IMR-90 (cell line): ENCODE data around the gene CHN2. TPM values are rescaled to one million over a fixed set of nuclear protein-coding genes. Genes with fewer than 3 reads are reported as not detected.

Source experiments
- ATAC-seq: fragments of 200-7000 bp; cut with Tn5 transposase; 2 replicates; pipeline ENCODE4 v1.9.1; 2020; ENCODE audit warnings: low read depth, mild to moderate bottlenecking, moderate library complexity
- BruUV-seq: library from RNA; stranded (reverse); fragments of 400-500 nt; replicated peaks from 2 replicates; lab custom pipeline; 2021; lab: Mats Ljungman, UMichigan
- CTCF ChIA-PET: fragments of 300-600 bp; formaldehyde crosslinking; extraction: SDS; loops from one replicate; lab custom pipeline; 2021; ENCODE audit warnings: antibody characterized with exemption; lab: Yijun Ruan, JAX
- POLR2A ChIA-PET: fragments of 300-600 bp; sonication (Branson Sonifier 250); formaldehyde crosslinking; loops from one replicate; lab custom pipeline; 2022; ENCODE audit warnings: antibody characterized with exemption; ENCODE audit not compliant: unreplicated experiment; lab: Charles Lee
- DNase-seq: peaks from one replicate; pipeline ENCODE4 v3.0.0; 2013
- H2AFZ ChIP-seq: replicated peaks from 2 replicates; pipeline ENCODE3; 2013; ENCODE audit warnings: low read length, mild to moderate bottlenecking; ENCODE audit not compliant: poor library complexity
- H2AK5ac ChIP-seq: 2 replicates; pipeline ENCODE4 v1.6.1; 2013; ENCODE audit warnings: low read depth, low read length, inconsistent platforms
- H2AK9ac ChIP-seq: replicated peaks from 2 replicates; pipeline ENCODE3; 2013; ENCODE audit warnings: mild to moderate bottlenecking, low read depth, low read length, moderate library complexity; ENCODE audit not compliant: poor library complexity
- H2BK120ac ChIP-seq: 2 replicates; pipeline ENCODE4 v1.6.1; 2013; ENCODE audit warnings: low read depth, low read length, inconsistent platforms
- H2BK15ac ChIP-seq: 3 replicates; pipeline ENCODE4 v1.6.1; 2013; ENCODE audit warnings: low read depth, low read length, inconsistent platforms
- H2BK20ac ChIP-seq: 2 replicates; pipeline ENCODE4 v1.6.1; 2013; ENCODE audit warnings: low read depth, mild to moderate bottlenecking, inconsistent platforms, low read length, moderate library complexity
- H2BK5ac ChIP-seq: 2 replicates; pipeline ENCODE4 v1.6.1; 2013; ENCODE audit warnings: mild to moderate bottlenecking, low read depth, low read length, inconsistent platforms; ENCODE audit not compliant: poor library complexity, severe bottlenecking
- H3K14ac ChIP-seq: replicated peaks from 2 replicates; pipeline ENCODE4 v1.6.1; 2013; ENCODE audit warnings: low read depth, low read length, inconsistent platforms
- H3K18ac ChIP-seq: 2 replicates; pipeline ENCODE4 v1.6.1; 2013; ENCODE audit warnings: low read depth, low read length, control low read depth
- H3K23ac ChIP-seq: 2 replicates; pipeline ENCODE4 v1.6.1; 2013; ENCODE audit warnings: low read depth, low read length, inconsistent platforms
- H3K27ac ChIP-seq: 2 replicates; pipeline ENCODE4 v1.5.1; 2013; ENCODE audit warnings: mild to moderate bottlenecking, control low read depth, low read length; ENCODE audit not compliant: insufficient read depth
- H3K27me3 ChIP-seq: 2 replicates; pipeline ENCODE4 v1.6.1; 2013; ENCODE audit warnings: low read length; ENCODE audit not compliant: control insufficient read depth, insufficient read depth
- H3K36me3 ChIP-seq: 2 replicates; pipeline ENCODE4 v1.6.1; 2013; ENCODE audit warnings: low read length, mixed read lengths; ENCODE audit not compliant: control insufficient read depth, insufficient read depth
- H3K4ac ChIP-seq: 2 replicates; pipeline ENCODE4 v1.6.1; 2013; ENCODE audit warnings: low read depth, low read length, inconsistent platforms
- H3K4me1 ChIP-seq: 2 replicates; pipeline ENCODE4 v1.6.1; 2013; ENCODE audit warnings: low read length, mixed read lengths; ENCODE audit not compliant: control insufficient read depth, insufficient read depth
- H3K4me2 ChIP-seq: 2 replicates; pipeline ENCODE4 v1.6.1; 2013; ENCODE audit warnings: low read depth, mild to moderate bottlenecking, control low read depth, low read length, moderate library complexity
- H3K4me3 ChIP-seq: 2 replicates; pipeline ENCODE4 v1.5.1; 2013; ENCODE audit warnings: low read depth, mild to moderate bottlenecking, control low read depth, low read length, moderate library complexity; ENCODE audit not compliant: insufficient read depth
- H3K56ac ChIP-seq: 2 replicates; pipeline ENCODE4 v1.6.1; 2013; ENCODE audit warnings: low read length, inconsistent platforms; ENCODE audit not compliant: insufficient read depth; ENCODE audit errors: extremely low read depth
- H3K79me1 ChIP-seq, 2 experiments: 2 replicates each; pipeline ENCODE4 v1.6.1; 2013; ENCODE audit warnings: low read length in 2 of 2, inconsistent platforms in 1 of 2, low read depth in 1 of 2
- H3K9ac ChIP-seq: 2 replicates; pipeline ENCODE4 v1.6.1; 2013; ENCODE audit warnings: low read depth, low read length, control low read depth
- H3K9me1 ChIP-seq: 2 replicates; pipeline ENCODE4 v1.6.1; 2013; ENCODE audit warnings: low read length, inconsistent platforms; ENCODE audit not compliant: insufficient read depth
- H3K9me3 ChIP-seq: 2 replicates; pipeline ENCODE4 v1.6.1; 2013; ENCODE audit warnings: low read length; ENCODE audit not compliant: control insufficient read depth, insufficient read depth
- H4K20me1 ChIP-seq: 2 replicates; pipeline ENCODE4 v1.6.1; 2013; ENCODE audit warnings: low read length, inconsistent platforms; ENCODE audit not compliant: insufficient read depth
- H4K5ac ChIP-seq: 2 replicates; pipeline ENCODE4 v1.6.1; 2013; ENCODE audit warnings: mild to moderate bottlenecking, low read depth, low read length, control low read depth
- H4K8ac ChIP-seq, 2 experiments: 2 replicates each; pipeline ENCODE4 v1.6.1; 2013; ENCODE audit warnings: low read depth in 2 of 2, low read length in 2 of 2, control low read depth in 1 of 2, inconsistent platforms in 1 of 2
- H4K91ac ChIP-seq: 2 replicates; pipeline ENCODE4 v1.6.1; 2013; ENCODE audit warnings: low read depth, low read length, inconsistent platforms; ENCODE audit not compliant: insufficient read depth
- BHLHE40 ChIP-seq: fragments of 150-350 bp; IDR thresholded peaks from 2 replicates; pipeline ENCODE4 v1.6.1; 2016; ENCODE audit warnings: mild to moderate bottlenecking, low read depth, low read length
- CEBPB ChIP-seq: IDR thresholded peaks from 2 replicates; pipeline ENCODE4 v1.6.1; 2012; ENCODE audit warnings: low read depth, low read length, improper control_type of control experiment
- CHD1 ChIP-seq: IDR thresholded peaks from 2 replicates; pipeline ENCODE4 v1.6.1; 2012; ENCODE audit warnings: low read depth, low read length, improper control_type of control experiment
- FOS ChIP-seq: fragments of 150-350 bp; IDR thresholded peaks from 2 replicates; pipeline ENCODE4 v1.6.1; 2016; ENCODE audit warnings: low read depth, low read length
- MAFK ChIP-seq: IDR thresholded peaks from 2 replicates; pipeline ENCODE4 v1.6.1; 2012; ENCODE audit warnings: low read depth, low read length, improper control_type of control experiment
- MAZ ChIP-seq: IDR thresholded peaks from 2 replicates; pipeline ENCODE4 v1.6.1; 2012; ENCODE audit warnings: low read depth, mild to moderate bottlenecking, low read length, improper control_type of control experiment, moderate library complexity, borderline replicate concordance
- MXI1 ChIP-seq: IDR thresholded peaks from 2 replicates; pipeline ENCODE4 v1.6.1; 2012; ENCODE audit warnings: low read depth, mild to moderate bottlenecking, low read length, moderate library complexity, borderline replicate concordance
- NFE2L2 ChIP-seq: fragments of 150-350 bp; IDR thresholded peaks from 2 replicates; pipeline ENCODE4 v1.6.1; 2016; ENCODE audit warnings: low read depth, mild to moderate bottlenecking, low read length
- POLR2A ChIP-seq: IDR thresholded peaks from 2 replicates; pipeline ENCODE4 v1.6.1; 2012; ENCODE audit warnings: mild to moderate bottlenecking, low read depth, low read length
- RAD21 ChIP-seq: IDR thresholded peaks from 2 replicates; pipeline ENCODE4 v1.6.1; 2012; ENCODE audit warnings: low read length, improper control_type of control experiment
- RCOR1 ChIP-seq: IDR thresholded peaks from 2 replicates; pipeline ENCODE4 v1.6.1; 2012; ENCODE audit warnings: mild to moderate bottlenecking, low read length, improper control_type of control experiment; ENCODE audit not compliant: insufficient replicate concordance
- RFX5 ChIP-seq: IDR thresholded peaks from 2 replicates; pipeline ENCODE4 v1.8.0; 2012; ENCODE audit warnings: low read depth, mild to moderate bottlenecking, low read length, moderate library complexity
- SMC3 ChIP-seq: fragments of 150-350 bp; IDR thresholded peaks from 2 replicates; pipeline ENCODE4 v1.6.1; 2016; ENCODE audit warnings: low read depth, mild to moderate bottlenecking, antibody characterized with exemption, low read length, moderate library complexity
- USF2 ChIP-seq: fragments of 150-350 bp; IDR thresholded peaks from 2 replicates; pipeline ENCODE4 v1.6.1; 2017; ENCODE audit warnings: mild to moderate bottlenecking, antibody characterized with exemption, low read length, low read depth
- WGBS, 2 experiments: methylation state at CpG; one replicate each; pipeline versions ENCODE4 v1.1.5 to v1.1.7; 2013; ENCODE audit warnings: missing lambda C conversion rate in 2 of 2; ENCODE audit not compliant: insufficient read length in 1 of 2; ENCODE audit errors: extremely low coverage in 2 of 2; 5-methylcytosine and 5-hydroxymethylcytosine counted together
- dilution Hi-C: fragments of 300-500 bp; cut with HindIII; formaldehyde crosslinking; loops from one replicate; pipeline ENCODE4 v1.14.3; 2018; ENCODE audit warnings: low sequenced_read_pairs; ENCODE audit not compliant: unreplicated experiment
- in situ Hi-C: fragments of 300-500 bp; cut with MboI; formaldehyde crosslinking; loops from 3 replicates; pipeline ENCODE4 v1.14.3; 2019; ENCODE audit warnings: low sequenced_read_pairs, inconsistent platforms, mixed read lengths
- intact Hi-C: fragments of 100-400 bp; cut with micrococcal nuclease; formaldehyde crosslinking; loops from 2 replicates; pipeline ENCODE4 v1.10.0; 2022
- polyA plus RNA-seq, 3 experiments: library from polyadenylated mRNA; depleted of rRNA; stranded (reverse); fragments of >200 nt; gene quantifications; 2 replicates each; pipeline ENCODE4 v1.2.3, GENCODE V29; 2012; ENCODE audit warnings: low replicate concordance in 1 of 3
- total RNA-seq: library from RNA; depleted of rRNA; stranded (reverse); fragments of >200 nt; gene quantifications from 2 replicates; pipeline ENCODE4 v1.2.3, GENCODE V29; 2012
- TF ChIP-seq, protein P1 (sequence below): conservative IDR thresholded peaks from 2 replicates; pipeline ENCODE4 v1.5.1; 2012; ENCODE audit warnings: mild to moderate bottlenecking, low read depth, low read length, improper control_type of control experiment
- TF ChIP-seq, protein P2 (sequence below): fragments of 150-350 bp; IDR thresholded peaks from 2 replicates; pipeline ENCODE4 v1.6.1; 2016; ENCODE audit warnings: low read depth, mild to moderate bottlenecking, low read length, moderate library complexity, borderline replicate concordance

Gene CHN2
- total and polyA plus RNA-seq, 2 of the 4 experiments (the other 2 are of a cell fraction): not detected

DNA sequence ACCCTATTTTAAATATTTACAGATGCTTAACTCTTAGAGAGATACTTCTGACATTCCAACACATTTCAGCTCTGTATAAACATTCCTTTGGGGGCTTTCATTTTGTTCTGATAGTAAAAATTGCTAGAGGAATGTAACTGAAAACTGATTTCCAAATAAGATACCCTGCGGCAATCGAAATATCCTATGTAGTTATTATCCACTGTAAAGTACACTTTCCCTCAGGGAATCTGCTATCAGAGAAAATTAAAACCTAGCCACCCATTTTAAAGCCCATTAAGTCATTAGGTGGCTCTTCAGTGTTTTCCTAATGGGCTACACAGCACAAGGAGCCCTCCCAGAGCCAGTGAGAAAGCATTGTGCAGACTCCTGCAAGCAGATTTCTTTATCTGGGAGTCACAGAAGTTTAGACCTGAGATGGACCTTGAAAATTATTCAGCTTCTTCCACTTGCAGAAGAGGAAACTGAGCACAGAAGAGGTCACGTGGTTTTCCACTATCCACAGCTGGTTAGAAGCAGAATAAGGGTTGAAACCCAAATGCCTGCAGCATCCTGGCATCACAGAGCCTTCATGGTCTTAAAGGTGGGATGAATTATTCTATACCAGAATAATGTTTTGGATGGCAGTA is 35.7 kb upstream of the CHN2 start:
- no CpG with 5 or more reads among the region's 3 CpGs for WGBS, 2 experiments
- ChIA-PET CTCF (no interaction called here), POLR2A (no interaction called here)
- in situ Hi-C loops: no loop called here
- H3K36me3 ChIP-seq: no peaks in the 10 kb centered on the region
- no peak overlapping the region for H2BK20ac ChIP-seq
- intact Hi-C loops: no loop called here
- H2AFZ ChIP-seq: no peak overlapping the region
- no peak overlapping the region for H2AK9ac ChIP-seq
- TF ChIP-seq CHD1: no peak
- TF ChIP-seq BHLHE40: no peak
- no peak for TF ChIP-seq SMC3
- TF ChIP-seq RCOR1: no peak
- TF ChIP-seq MAFK: no peak
- TF ChIP-seq, protein P1, sequence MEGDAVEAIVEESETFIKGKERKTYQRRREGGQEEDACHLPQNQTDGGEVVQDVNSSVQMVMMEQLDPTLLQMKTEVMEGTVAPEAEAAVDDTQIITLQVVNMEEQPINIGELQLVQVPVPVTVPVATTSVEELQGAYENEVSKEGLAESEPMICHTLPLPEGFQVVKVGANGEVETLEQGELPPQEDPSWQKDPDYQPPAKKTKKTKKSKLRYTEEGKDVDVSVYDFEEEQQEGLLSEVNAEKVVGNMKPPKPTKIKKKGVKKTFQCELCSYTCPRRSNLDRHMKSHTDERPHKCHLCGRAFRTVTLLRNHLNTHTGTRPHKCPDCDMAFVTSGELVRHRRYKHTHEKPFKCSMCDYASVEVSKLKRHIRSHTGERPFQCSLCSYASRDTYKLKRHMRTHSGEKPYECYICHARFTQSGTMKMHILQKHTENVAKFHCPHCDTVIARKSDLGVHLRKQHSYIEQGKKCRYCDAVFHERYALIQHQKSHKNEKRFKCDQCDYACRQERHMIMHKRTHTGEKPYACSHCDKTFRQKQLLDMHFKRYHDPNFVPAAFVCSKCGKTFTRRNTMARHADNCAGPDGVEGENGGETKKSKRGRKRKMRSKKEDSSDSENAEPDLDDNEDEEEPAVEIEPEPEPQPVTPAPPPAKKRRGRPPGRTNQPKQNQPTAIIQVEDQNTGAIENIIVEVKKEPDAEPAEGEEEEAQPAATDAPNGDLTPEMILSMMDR: no peak
- no peak for TF ChIP-seq MAZ
- TF ChIP-seq RFX5: no peak
- TF ChIP-seq USF2: no peak
- TF ChIP-seq CEBPB: no peak
- no peak for TF ChIP-seq RAD21
- no peak for TF ChIP-seq FOS
- TF ChIP-seq, protein P2, sequence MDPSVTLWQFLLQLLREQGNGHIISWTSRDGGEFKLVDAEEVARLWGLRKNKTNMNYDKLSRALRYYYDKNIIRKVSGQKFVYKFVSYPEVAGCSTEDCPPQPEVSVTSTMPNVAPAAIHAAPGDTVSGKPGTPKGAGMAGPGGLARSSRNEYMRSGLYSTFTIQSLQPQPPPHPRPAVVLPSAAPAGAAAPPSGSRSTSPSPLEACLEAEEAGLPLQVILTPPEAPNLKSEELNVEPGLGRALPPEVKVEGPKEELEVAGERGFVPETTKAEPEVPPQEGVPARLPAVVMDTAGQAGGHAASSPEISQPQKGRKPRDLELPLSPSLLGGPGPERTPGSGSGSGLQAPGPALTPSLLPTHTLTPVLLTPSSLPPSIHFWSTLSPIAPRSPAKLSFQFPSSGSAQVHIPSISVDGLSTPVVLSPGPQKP: no peak
- TF ChIP-seq NFE2L2: no peak
- TF ChIP-seq POLR2A: no peak
- no peak for TF ChIP-seq MXI1
- no peak for ATAC-seq
- H3K9me3 ChIP-seq: no peaks in the 10 kb centered on the region
- H3K56ac ChIP-seq: no peak overlapping the region
- H3K4me3 ChIP-seq: no peak overlapping the region
- H3K79me1 ChIP-seq: no peaks in the 10 kb centered on the region
- H4K20me1 ChIP-seq: no peaks in the 10 kb centered on the region
- H2BK120ac ChIP-seq: no peak overlapping the region
- no peaks in the 10 kb centered on the region for H3K27me3 ChIP-seq
- H3K9ac ChIP-seq: no peak overlapping the region
- no peak overlapping the region for H2BK15ac ChIP-seq
- H4K91ac ChIP-seq: no peak overlapping the region
- dilution Hi-C loops: no loop called here
- H3K23ac ChIP-seq: no peak overlapping the region
- no peak overlapping the region for H3K4ac ChIP-seq
- no TSS peak for BruUV-seq
- no peak overlapping the region for H4K8ac ChIP-seq
- H2BK5ac ChIP-seq: no peak overlapping the region
- no peak overlapping the region for H3K4me2 ChIP-seq
- no peaks in the 10 kb centered on the region for H3K4me1 ChIP-seq
- H3K14ac ChIP-seq: no peak overlapping the region
- no peaks in the 10 kb centered on the region for H3K9me1 ChIP-seq
- H3K27ac ChIP-seq: no peak overlapping the region
- H3K18ac ChIP-seq: no peak overlapping the region
- no peak overlapping the region for H2AK5ac ChIP-seq
- no peak for DNase-seq
- H4K5ac ChIP-seq: no peak overlapping the region
